Thyroid gland (tissue), 4 donors: Measurements from ENCODE around the gene SEC24D. TPM values are rescaled to one million over a fixed set of nuclear protein-coding genes. Genes with fewer than 3 reads are reported as not detected.

Experiments
- DNase-seq, 2 donors: peaks; one replicate each; pipeline ENCODE4 v3.0.0-alpha.2; 2019
- H3K27ac ChIP-seq, 3 donors: fragments of 200-600 bp; sonication (generic); 1 replicate in 2 of 3; 2 replicates in 1 of 3; pipeline ENCODE4 v1.5.1; 2016 to 2019; ENCODE audit warnings: mild to moderate bottlenecking in 1 of 3, moderate library complexity in 1 of 3
- H3K27me3 ChIP-seq: fragments of 200-600 bp; sonication (generic); one replicate; pipeline ENCODE4 v1.5.1; 2019
- H3K36me3 ChIP-seq, 2 donors: fragments of 200-600 bp; sonication (generic); one replicate each; pipeline ENCODE4 v1.5.1; 2016 to 2019
- H3K4me1 ChIP-seq, 2 donors: fragments of 200-600 bp; sonication (generic); one replicate each; pipeline ENCODE4 v1.5.1; 2017 to 2019
- H3K4me3 ChIP-seq, 3 donors: fragments of 200-600 bp; sonication (generic); replicated peaks in 1 of 3; 1 replicate in 2 of 3; 2 replicates in 1 of 3; pipeline ENCODE4 v1.5.1; 2016; ENCODE audit warnings: mild to moderate bottlenecking in 1 of 3
- H3K9me3 ChIP-seq: fragments of 200-600 bp; sonication (generic); one replicate; pipeline ENCODE4 v1.5.1; 2017
- CTCF ChIP-seq, 6 experiments: fragments of 200-600 bp in 3 of 6; fragments of 450-650 bp in 3 of 6; sonication (generic) in 3 of 6; IDR thresholded peaks; one replicate each; pipeline ENCODE4 v1.5.1; 2016 to 2019; ENCODE audit warnings: antibody characterized with exemption in 6 of 6, mild to moderate bottlenecking in 2 of 6, inconsistent platforms in 1 of 6, moderate library complexity in 1 of 6
- POLR2A ChIP-seq, 2 donors: fragments of 450-650 bp; IDR thresholded peaks; one replicate each; pipeline ENCODE4 v1.6.1; 2017; ENCODE audit warnings: antibody characterized with exemption in 2 of 2, mild to moderate bottlenecking in 2 of 2, moderate library complexity in 1 of 2
- whole genome bisulfite sequencing, 2 donors: methylation state at CpG; one replicate each; pipeline ENCODE4 v1.1.5; 2017; 5-methylcytosine and 5-hydroxymethylcytosine counted together
- intact Hi-C: fragments of 100-400 bp; cut with DNase I; formaldehyde crosslinking; loops from one replicate; pipeline ENCODE4 v1.15.1; 2023
- total RNA-seq, 4 donors: library from RNA; depleted of rRNA; stranded (reverse); fragments of >200 nt; gene quantifications; one replicate each; pipeline ENCODE4 v1.2.3, GENCODE V29; 2016

The SEC24D gene
- total RNA-seq, 4 donors from 2014 or later, result 56.3 to 120 (median 80.4) TPM

GRCh38 chr4:118734491-118735205 lies 101.3 kb downstream of the SEC24D start:
- no peak overlapping the region for H3K27ac ChIP-seq
- H3K9me3 ChIP-seq, result no peaks in the 10 kb centered on the region
- WGBS, 2 donors, result 81 to 86% methylated on average over 7 of the region's 7 CpGs
- peaks cover 20 to 76% of the 10 kb centered on the region in 2 donors for H3K36me3 ChIP-seq
- intact Hi-C loops, result no loop called here
- no peak for TF ChIP-seq POLR2A (IDR thresholded peaks at IDR 0.05)
- no peak for TF ChIP-seq CTCF (IDR thresholded peaks at IDR 0.05)
- no peaks in the 10 kb centered on the region for H3K4me1 ChIP-seq
- no peaks in the 10 kb centered on the region for H3K27me3 ChIP-seq
- no peak for DNase-seq
- H3K4me3 ChIP-seq, result no peak overlapping the region

- no peaks in the 10 kb centered on the region for H3K9me3 ChIP-seq
- WGBS, 2 donors, result 76 to 91% methylated on average over 3 of the region's 3 CpGs
- peaks cover 30 to 67% of the 10 kb centered on the region in 2 donors for H3K36me3 ChIP-seq
- no peak for DNase-seq
- no peaks in the 10 kb centered on the region for H3K27me3 ChIP-seq
- no peak overlapping the region for H3K4me3 ChIP-seq
- H3K27ac ChIP-seq, result no peak overlapping the region
- intact Hi-C loops, result no loop called here
- H3K4me1 ChIP-seq, result no peaks in the 10 kb centered on the region
- TF ChIP-seq POLR2A (IDR thresholded peaks at IDR 0.05) (no peak), CTCF (IDR thresholded peaks at IDR 0.05) (no peak)
Observed at GRCh38 chr4:118732591-118733330, 103.2 kb downstream of the SEC24D start.

- Histone ChIP-seq H3K4me3 (no peak overlapping the region), H3K9me3 (no peaks in the 10 kb centered on the region), H3K27ac (no peak overlapping the region), H3K27me3 (no peaks in the 10 kb centered on the region), H3K36me3 (peaks cover 43 to 67% of the 10 kb centered on the region in 2 donors), H3K4me1 (no peaks in the 10 kb centered on the region)
- intact Hi-C loops, result no loop called here
- TF ChIP-seq CTCF (IDR thresholded peaks at IDR 0.05), result no peak
- no peak for TF ChIP-seq POLR2A (IDR thresholded peaks at IDR 0.05)
- DNase-seq, result no peak
Observed at GRCh38 chr4:118730683-118731082, 105.2 kb downstream of the SEC24D start.

GRCh38 chr4:118729287-118730286 lies 106.3 kb downstream of the SEC24D start:
- Histone ChIP-seq H3K36me3 (peaks cover 54 to 69% of the 10 kb centered on the region in 2 donors), H3K9me3 (no peaks in the 10 kb centered on the region), H3K27ac (no peak overlapping the region), H3K4me3 (no peak overlapping the region), H3K4me1 (no peaks in the 10 kb centered on the region), H3K27me3 (no peaks in the 10 kb centered on the region)
- intact Hi-C loops, result no loop called here
- TF ChIP-seq CTCF (IDR thresholded peaks at IDR 0.05) (no peak), POLR2A (IDR thresholded peaks at IDR 0.05) (no peak)
- no peak for DNase-seq
- WGBS, 2 donors, result 95 to 98% methylated on average over 6 of the region's 6 CpGs
